Tibial nerve (tissue), 3 donors: ENCODE results near the gene MSL2.

Experiments
- CTCF ChIP-seq, 5 experiments: fragments of 200-600 bp in 3 of 5; fragments of 450-650 bp in 2 of 5; sonication (generic) in 3 of 5; IDR thresholded peaks; one replicate each; pipeline ENCODE4 v1.5.1; 2016 to 2019; ENCODE audit warnings: antibody characterized with exemption in 5 of 5, mild to moderate bottlenecking in 3 of 5, moderate library complexity in 2 of 5
- POLR2A ChIP-seq, 2 donors: fragments of 450-650 bp; IDR thresholded peaks; one replicate each; pipeline ENCODE4 v1.6.1; 2017; ENCODE audit warnings: antibody characterized with exemption in 2 of 2, mild to moderate bottlenecking in 2 of 2, moderate library complexity in 2 of 2

GRCh38 chr3:136197159-136197793, 1.1 kb upstream of the MSL2 start:
- no peak for TF ChIP-seq CTCF (IDR thresholded peaks at IDR 0.05)
- no peak for TF ChIP-seq POLR2A (IDR thresholded peaks at IDR 0.05)
